HFF-Myc (cell line): Measurements from ENCODE around the gene TCEA2.

Experiments used
- DNase-seq: peaks from one replicate; pipeline ENCODE4 v3.0.0-alpha.2; 2011; ENCODE audit warnings: low read depth; ENCODE audit errors: extremely low read depth
- H3K4me3 ChIP-seq: replicated peaks from 2 replicates; pipeline ENCODE4 v1.5.1; 2011; ENCODE audit warnings: low read depth, mild to moderate bottlenecking, control low read depth, low read length
- TF ChIP-seq, protein P1 (sequence below): IDR thresholded peaks from 2 replicates; pipeline ENCODE4 v1.5.1; 2012; ENCODE audit warnings: mild to moderate bottlenecking, low read depth, low read length, control low read depth; ENCODE audit errors: missing control alignments

TCEA2 gene

DNA sequence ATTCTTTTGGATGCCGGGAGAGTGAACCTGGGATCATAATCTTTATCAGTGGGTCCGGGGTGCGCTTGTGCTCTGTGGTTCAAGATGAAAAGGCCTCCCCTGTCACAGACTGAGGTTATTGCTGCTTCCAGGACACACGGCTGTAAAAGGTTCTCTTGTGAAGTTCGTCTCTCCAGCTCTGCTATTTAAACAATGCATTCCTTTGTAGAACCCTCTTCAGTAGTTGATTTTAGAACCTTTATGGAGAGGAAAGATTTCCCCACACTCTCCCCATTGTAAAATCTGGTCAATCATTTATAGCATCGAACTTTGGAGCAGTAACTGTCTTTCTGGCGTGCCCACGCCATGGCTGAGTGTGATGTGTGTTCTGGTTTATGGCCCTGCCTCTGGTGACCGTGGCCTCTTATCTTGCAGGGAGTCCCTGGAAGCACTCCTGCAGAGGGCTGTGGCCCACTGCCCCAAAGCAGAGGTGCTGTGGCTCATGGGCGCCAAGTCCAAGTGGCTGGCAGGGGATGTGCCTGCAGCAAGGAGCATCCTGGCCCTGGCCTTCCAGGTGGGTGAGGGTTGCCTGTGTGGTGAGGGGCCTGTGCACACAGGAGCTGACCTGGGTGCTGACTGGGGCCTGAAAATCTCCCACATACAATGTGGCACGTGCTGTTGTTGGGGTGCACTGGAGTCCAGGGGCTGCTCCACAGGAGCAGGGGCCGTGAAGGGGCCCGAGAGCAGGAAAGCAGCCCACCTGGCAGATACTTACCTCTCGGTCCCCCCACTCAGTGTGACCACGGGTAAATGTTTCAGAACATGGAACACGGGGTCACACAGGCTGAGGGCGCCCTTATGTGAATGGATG, 38.6 kb upstream of the TCEA2 start:
- H3K4me3 ChIP-seq: no peak overlapping the region
- DNase-seq: no peak
- TF ChIP-seq, protein P1, sequence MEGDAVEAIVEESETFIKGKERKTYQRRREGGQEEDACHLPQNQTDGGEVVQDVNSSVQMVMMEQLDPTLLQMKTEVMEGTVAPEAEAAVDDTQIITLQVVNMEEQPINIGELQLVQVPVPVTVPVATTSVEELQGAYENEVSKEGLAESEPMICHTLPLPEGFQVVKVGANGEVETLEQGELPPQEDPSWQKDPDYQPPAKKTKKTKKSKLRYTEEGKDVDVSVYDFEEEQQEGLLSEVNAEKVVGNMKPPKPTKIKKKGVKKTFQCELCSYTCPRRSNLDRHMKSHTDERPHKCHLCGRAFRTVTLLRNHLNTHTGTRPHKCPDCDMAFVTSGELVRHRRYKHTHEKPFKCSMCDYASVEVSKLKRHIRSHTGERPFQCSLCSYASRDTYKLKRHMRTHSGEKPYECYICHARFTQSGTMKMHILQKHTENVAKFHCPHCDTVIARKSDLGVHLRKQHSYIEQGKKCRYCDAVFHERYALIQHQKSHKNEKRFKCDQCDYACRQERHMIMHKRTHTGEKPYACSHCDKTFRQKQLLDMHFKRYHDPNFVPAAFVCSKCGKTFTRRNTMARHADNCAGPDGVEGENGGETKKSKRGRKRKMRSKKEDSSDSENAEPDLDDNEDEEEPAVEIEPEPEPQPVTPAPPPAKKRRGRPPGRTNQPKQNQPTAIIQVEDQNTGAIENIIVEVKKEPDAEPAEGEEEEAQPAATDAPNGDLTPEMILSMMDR: no peak

DNA sequence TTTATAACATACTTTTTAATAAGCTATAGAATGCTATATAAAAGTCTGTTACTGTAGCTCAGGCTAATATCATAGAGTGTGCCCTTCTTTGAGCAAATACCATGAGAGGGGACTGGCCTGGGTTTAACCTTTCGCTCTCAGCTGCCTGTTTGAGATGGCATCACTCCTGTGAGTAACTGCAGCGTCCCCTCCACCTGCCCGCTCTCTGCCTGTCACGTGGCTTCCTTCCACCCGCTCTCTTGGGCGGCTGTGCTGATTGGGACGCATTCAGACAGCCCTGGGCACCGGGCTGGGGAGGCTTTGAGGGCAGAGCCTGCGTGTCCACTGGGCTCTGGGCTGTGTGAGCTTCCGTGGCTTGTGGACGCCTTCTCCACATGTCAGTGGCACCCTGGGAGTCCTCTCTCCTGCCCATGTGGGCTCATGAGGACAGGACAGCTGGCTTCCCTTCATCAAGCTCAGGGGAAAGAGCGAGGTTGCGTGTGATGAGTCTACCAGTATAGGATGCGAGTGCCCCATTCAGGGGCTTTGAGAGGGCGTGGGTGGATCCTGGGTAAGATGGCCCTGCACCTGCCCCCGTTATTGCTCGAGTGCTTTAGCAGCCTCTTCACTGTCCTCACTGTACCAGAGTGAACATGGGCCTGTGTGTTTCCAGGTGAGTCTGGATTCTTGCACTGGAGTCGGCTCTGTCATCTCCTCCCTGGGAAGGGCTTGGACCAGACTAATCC, 37.7 kb upstream of the TCEA2 start:
- H3K4me3 ChIP-seq: no peak overlapping the region
- TF ChIP-seq, protein P1: no peak
- no peak for DNase-seq

DNA sequence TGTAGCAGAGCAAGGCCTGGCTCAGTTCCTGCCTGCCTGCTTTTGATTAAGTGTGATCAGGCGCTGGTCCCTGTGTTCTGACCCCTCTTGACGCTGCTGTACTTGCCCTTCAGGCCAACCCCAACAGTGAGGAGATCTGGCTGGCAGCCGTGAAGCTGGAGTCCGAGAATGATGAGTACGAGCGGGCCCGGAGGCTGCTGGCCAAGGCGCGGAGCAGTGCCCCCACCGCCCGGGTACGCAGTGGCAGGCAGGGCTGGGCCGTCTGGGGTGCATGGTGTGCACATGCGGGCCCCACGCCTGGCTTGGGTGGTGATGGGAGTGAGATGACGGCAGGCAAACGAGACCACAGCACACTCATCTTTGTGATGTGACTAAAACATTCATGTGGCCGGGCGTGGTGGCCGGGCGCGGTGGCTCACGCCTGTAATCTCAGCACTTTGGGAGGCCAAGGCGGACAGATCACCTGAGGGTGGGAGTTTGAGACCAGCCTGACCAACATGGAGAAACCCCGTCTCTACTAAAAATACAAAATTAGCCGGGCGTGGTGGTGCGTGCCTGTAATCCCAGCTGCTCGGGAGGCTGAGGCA, 37.1 kb upstream of the TCEA2 start:
- TF ChIP-seq, protein P1: no peak
- no peak for DNase-seq
- no peak overlapping the region for H3K4me3 ChIP-seq

DNA sequence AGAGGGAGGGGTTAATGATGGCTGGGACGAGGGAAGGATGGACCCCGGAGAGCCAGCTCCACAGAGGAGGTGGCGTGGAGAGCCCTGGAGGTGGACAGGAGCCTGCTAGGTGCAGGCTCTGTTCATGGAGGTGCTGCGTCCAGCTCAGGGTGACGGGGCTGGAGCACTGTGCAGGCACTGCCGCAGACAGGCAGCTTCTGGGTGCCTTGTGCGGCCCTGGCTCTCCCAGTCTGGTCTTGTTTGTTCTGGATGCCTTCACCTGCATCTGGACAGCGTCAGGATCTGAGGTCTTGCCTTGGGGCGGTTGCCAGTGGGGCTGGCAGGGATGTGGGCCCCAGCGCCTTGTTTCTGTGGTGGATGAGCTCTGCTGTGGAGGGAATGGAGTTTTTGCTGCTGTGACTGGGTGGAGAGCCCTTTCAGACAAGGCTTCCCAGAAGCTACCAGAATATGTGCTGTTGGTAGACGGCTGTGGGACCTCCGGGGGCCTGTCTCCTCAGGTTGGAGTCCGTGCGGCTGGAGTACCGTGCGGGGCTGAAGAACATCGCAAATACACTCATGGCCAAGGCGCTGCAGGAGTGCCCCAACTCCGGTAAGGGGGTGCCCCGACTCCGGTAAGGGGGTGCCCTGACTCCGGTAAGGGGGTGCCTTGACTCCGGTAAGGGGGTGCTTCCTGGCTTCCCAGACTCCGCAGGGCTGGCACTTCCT, 34.9 kb upstream of the TCEA2 start:
- TF ChIP-seq, protein P1: no peak
- DNase-seq: no peak
- H3K4me3 ChIP-seq: no peak overlapping the region

- TF ChIP-seq, protein P1: no peak
- no peak for DNase-seq
- H3K4me3 ChIP-seq: no peak overlapping the region
Observed at GRCh38 chr20:64029293-64030117, 33.5 kb upstream of the TCEA2 start.
